KG1 (cell line): ENCODE results near the gene SLC35A4.

Experiments used
- DNase-seq: peaks from one replicate; lab custom pipeline; 2025; lab: John Stamatoyannopoulos, UW

The SLC35A4 gene, protein sequence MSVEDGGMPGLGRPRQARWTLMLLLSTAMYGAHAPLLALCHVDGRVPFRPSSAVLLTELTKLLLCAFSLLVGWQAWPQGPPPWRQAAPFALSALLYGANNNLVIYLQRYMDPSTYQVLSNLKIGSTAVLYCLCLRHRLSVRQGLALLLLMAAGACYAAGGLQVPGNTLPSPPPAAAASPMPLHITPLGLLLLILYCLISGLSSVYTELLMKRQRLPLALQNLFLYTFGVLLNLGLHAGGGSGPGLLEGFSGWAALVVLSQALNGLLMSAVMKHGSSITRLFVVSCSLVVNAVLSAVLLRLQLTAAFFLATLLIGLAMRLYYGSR

GRCh38 chr5:140564196-140565023 lies at the start of gene SLC35A4, which contains the start of gene APBB3:
Gene SLC35A4, plus strand, starts transcription at chr5:140564828. Its CDS starts 2,342 bp downstream, at chr5:140567170.
Gene APBB3, minus strand, starts transcription at chr5:140564598. Its CDS starts 353 bp downstream, at chr5:140564245.
- peak; percentile 56 for DNase-seq

DNA sequence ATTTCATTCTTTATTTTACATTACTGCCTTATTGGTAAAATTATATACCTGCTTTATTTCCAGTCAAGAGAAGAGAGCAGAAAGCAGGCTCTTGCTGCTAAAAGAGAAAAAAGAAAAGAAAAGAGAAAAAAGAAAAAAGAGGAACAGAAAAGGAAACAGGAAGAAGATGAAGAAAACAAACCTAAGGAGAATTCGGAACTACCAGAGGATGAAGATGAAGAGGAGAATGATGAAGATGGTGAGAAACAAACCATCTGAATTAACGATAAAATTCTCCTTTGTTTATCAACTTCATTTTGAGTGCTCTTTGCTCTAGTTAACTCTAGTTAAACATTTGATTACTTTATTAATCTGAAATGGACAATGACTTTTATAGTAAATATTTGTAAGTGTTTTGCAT lies 40.6 kb upstream of the SLC35A4 start:
- DNase-seq, result no peak

DNA sequence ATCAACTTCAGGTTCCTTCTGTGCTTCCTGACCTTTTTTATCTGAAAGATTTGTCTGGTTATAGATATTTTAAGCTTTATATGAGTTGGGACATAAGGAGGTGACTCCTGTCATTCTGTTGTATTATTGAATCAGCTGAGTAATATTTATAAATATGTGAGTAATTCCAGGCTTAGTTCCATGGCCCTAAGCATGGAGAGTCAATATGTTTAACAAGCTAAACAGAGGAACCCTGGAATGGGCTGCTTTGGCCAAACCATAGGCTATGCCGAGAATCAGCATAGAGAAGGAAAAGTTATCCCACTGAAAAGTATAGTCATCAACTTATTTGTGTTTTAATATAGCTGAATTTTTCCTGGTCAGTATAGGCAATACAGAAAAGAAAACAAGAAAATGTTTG lies 24.4 kb upstream of the SLC35A4 start:
- DNase-seq, result no peak

DNA sequence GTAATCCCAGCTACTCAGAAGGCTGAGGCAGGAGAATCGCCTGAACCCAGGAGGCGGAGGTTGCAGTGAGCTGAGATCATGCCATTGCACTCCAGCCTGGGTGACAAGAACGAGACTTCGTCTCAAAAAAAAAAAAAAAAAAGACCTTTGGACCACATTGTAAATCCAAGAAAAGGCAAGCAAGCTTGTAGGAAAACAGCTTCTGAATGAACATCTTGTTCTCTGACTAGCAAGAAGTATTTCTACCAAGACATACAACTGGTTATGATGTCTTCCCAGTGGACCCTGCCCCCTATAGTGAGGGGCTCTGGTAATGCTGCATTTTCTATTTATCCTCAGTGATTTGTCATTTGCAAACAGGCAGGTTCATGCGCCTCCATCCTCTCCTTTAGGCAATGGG lies 21.7 kb upstream of the SLC35A4 start:
- no peak for DNase-seq

DNA sequence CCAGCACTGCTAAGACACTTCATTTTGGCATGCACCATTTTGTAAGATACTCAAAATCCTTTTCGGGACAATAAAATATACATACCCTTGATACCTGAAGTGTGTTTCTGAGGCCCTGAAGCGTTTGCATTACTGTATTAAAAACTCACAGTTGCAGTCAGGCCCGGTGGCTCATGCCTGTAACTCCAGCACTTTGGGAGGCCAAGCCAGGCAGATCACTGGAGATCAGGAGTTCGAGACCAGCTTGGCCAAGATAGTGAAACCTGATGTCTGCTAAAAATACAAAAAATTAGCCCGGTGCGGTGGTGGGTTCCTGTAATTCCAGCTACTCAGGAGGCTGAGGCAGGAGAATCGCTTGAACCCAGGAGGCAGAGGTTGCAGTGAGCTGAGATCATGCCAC lies 19.6 kb upstream of the SLC35A4 start:
- no peak for DNase-seq

GRCh38 chr5:140545606-140546005 lies 19.0 kb upstream of the SLC35A4 start:
- no peak for DNase-seq

DNA sequence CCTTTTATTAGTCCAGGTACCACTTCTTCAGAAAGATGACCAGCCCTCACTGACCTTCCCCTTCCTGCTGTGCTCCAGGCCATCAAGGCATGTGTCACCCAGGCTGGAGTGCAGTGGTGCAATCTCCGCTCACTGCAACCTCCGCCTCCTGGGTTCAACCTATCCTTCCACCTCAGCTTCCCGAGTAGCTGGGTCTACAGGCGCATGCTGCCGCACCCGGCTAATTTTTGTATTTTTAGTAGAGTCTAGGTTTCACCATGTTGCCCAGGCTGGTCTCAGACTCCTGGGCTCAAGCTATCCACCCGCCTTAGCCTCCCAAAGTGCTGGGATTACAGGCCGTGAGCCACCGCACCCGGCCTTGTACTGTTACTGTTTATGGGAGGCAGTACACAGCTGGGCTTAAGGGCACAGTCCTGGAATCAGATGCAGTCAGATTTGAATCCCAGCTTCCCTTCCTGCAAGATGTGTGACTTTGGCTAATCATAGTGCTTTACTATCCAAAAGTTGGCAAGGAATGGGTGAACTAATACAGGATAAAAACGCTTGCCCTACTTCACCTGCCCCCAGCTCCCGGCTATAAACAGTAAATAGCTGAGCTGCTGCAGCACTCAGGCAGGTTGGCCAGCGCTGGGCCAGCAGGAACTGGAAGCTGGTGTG lies 17.6 kb upstream of the SLC35A4 start:
- no peak for DNase-seq

DNA sequence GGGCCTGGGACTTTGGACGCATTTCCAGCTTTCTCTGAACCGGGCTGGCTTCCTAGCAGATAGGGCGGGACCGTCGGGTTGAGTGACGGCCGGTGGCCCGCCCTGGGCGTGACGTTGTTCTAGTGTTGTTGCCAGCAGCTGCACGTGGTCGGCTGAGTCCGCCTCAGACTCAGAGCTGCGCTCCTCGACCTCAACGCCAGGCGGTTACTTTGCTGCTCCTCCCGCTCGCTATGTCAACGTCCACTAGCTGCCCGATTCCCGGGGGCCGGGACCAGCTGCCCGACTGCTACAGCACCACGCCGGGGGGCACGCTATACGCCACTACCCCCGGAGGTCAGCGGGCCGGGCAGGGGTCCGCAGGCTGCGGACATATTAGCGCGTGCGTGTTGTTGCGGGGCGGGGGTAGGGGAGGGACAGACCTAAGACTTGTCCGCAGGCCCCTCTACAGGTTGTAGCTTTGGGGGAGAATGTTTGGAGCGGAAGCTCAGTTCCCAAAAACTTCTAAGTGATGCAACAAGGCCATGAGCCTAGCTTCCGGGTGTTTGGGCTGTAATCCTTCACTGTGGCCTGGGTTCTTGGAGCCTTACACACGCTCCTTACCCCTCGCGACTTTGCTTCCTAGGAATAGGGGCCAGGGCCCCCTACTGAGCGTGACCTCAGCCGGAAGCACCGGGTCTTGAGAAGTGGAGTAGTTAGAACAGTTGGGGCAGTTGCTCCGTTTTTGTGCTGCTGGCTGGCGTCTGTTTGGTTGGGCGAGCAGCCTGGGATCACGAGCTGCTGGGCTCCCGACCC lies 16.9 kb upstream of the SLC35A4 start, which contains the start of gene EIF4EBP3:
Gene EIF4EBP3 (plus strand): TSS at position 155 of the 792 bp plus-strand sequence. CDS start 76 bp downstream, at position 231.
- no peak for DNase-seq

- no peak for DNase-seq
Measured at GRCh38 chr5:140548300-140548688, 16.3 kb upstream of the SLC35A4 start.

- no peak for DNase-seq
Measured at GRCh38 chr5:140548791-140549190, 15.8 kb upstream of the SLC35A4 start.

- no peak for DNase-seq
Measured at GRCh38 chr5:140549237-140550144, 15.1 kb upstream of the SLC35A4 start.

- DNase-seq, result no peak
Measured at GRCh38 chr5:140550147-140551079, 14.2 kb upstream of the SLC35A4 start.

- no peak for DNase-seq
Measured at GRCh38 chr5:140551872-140552271, 12.8 kb upstream of the SLC35A4 start.

GRCh38 chr5:140553657-140554056 lies 11.0 kb upstream of the SLC35A4 start:
- DNase-seq, result no peak

- no peak for DNase-seq
Measured at GRCh38 chr5:140554454-140554853, 10.2 kb upstream of the SLC35A4 start.

GRCh38 chr5:140555747-140556312 lies 8.8 kb upstream of the SLC35A4 start:
- DNase-seq, result no peak

- no peak for DNase-seq
Measured at GRCh38 chr5:140556438-140556837, 8.2 kb upstream of the SLC35A4 start.

GRCh38 chr5:140557136-140557805 lies 7.4 kb upstream of the SLC35A4 start, which contains the start of gene SRA1:
Gene SRA1, minus strand, starts transcription at chr5:140557473. Its CDS starts 21 bp downstream, at chr5:140557452.
- peak; percentile 11 for DNase-seq
